Epithelial cell of esophagus (primary cell): Measurements from ENCODE around the gene DSTN.

ENCODE experiments used
- DNase-seq: peaks from one replicate; pipeline ENCODE4 v3.0.0; 2010; ENCODE audit warnings: low read depth
- H3K4me3 ChIP-seq: 2 replicates; pipeline ENCODE4 v1.5.1; 2011; ENCODE audit warnings: mild to moderate bottlenecking, low read length, control low read depth
- TF ChIP-seq, protein P1 (sequence below): IDR thresholded peaks from 2 replicates; pipeline ENCODE4 v1.5.1; 2011; ENCODE audit warnings: low read depth, mild to moderate bottlenecking, low read length, control low read depth, inconsistent platforms; ENCODE audit not compliant: insufficient read depth; ENCODE audit errors: missing control alignments

The DSTN gene

DNA sequence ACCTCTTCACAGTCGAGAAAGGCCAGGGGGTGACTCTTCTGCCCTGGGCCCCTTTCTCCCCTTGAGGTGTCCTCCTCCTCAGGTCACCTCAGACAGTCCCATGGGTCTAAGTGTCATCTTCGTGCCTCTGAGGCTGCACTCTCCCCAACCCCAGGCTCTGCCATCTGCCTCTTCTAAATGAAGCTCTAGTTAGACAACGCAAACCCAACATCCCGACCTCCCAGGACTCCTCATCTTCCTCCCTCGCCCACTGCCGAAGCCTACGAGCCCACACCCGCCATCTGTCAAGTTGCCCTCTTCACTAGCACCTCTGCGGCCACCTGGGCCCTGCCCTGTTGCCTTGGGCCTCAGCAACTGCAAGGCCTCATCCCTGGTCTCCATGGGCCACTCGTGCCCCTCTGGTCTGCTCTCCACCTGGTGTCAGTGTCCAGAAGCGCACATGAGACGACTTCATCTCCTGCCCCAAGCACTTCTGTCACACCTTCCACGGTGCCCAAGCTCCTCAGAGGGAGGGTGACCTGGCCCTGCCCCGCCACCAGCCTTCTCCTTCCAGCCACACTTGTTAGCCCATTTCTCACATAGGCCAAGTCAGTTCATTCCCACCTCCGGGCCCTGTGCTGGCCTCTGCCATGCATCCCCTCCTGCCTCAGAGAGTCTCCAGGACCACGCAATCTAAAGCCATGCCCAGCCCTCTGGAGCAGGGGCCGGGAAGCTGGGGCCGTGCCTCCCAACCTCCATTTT lies 58.4 kb downstream of the DSTN start:
- TF ChIP-seq, protein P1, sequence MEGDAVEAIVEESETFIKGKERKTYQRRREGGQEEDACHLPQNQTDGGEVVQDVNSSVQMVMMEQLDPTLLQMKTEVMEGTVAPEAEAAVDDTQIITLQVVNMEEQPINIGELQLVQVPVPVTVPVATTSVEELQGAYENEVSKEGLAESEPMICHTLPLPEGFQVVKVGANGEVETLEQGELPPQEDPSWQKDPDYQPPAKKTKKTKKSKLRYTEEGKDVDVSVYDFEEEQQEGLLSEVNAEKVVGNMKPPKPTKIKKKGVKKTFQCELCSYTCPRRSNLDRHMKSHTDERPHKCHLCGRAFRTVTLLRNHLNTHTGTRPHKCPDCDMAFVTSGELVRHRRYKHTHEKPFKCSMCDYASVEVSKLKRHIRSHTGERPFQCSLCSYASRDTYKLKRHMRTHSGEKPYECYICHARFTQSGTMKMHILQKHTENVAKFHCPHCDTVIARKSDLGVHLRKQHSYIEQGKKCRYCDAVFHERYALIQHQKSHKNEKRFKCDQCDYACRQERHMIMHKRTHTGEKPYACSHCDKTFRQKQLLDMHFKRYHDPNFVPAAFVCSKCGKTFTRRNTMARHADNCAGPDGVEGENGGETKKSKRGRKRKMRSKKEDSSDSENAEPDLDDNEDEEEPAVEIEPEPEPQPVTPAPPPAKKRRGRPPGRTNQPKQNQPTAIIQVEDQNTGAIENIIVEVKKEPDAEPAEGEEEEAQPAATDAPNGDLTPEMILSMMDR = no peak
- DNase-seq = no peak
- no peak overlapping the region for H3K4me3 ChIP-seq

DNA sequence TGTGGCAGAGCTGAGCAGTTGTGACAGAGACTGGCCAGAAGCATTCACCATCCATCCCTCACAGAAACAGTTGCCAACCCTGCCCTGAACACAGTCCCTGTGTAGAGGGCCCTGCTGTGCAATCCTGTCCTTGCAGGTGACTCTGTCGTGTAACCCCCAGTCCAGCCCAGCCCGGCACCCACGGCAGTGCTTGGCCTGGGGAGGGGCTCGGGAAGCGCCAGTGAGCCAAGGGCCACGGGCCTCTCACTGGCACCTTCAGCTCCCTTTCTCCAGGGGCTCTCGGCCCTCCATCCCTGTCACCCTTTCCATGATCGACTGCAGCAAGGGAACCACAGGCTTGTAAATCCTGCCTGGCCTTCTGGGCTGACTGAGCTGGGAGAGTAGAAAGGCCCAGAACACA lies 59.1 kb downstream of the DSTN start:
- DNase-seq = no peak
- TF ChIP-seq, protein P1 = no peak
- H3K4me3 ChIP-seq = no peak overlapping the region

DNA sequence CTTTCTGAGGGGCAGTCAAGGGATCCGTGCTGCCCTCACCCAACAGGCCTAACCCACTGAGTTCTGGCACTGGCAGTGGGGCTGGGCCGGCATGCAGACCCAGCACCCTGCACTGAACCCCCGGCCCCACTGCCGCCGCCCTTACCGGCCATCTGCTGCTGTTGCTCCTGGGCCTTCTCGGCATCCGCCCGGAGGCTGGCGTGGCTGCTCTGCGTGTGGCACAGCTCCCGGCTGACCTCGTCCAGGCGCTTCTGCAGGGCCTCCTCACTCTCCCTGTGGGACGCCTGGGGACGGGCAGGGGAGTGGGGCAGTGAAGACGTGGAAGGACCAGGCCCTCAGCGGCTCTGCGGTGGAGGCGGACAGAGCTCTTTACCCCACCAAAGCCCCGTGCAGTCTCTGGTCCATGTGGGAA lies 59.8 kb downstream of the DSTN start:
- no peak for DNase-seq
- TF ChIP-seq, protein P1 = no peak
- no peak overlapping the region for H3K4me3 ChIP-seq

DNA sequence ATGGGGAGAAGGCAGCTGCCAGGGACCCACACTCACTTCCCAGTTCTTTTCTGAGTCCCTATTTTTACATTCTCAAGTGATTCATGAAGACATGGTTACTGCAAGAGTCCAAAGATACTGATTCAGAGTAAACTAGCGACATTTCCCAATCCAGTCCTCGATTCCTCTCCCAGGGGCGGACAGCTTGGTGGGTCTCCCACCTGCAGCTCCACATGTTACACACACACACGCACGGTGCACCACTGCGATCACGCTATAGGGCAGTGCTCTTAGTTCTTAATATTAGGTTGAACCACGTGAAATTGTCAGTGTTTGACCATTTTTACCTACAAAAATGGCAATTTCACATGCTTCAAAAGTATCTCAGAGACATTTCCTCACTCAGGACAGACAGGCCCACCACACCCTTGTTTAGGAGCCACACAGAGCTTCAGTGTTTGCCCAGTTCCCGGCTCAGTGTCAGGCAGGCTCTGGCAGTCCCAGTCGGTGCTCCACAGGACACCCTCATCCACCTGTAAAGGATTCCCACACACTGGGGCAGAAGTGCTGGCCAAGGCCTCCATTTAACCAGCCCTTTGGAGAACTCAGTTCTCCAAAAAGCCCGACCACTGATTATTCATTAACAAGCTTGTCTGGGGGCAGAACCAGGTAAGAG lies 60.4 kb downstream of the DSTN start:
- no peak for DNase-seq
- no peak overlapping the region for H3K4me3 ChIP-seq
- TF ChIP-seq, protein P1 = no peak

DNA sequence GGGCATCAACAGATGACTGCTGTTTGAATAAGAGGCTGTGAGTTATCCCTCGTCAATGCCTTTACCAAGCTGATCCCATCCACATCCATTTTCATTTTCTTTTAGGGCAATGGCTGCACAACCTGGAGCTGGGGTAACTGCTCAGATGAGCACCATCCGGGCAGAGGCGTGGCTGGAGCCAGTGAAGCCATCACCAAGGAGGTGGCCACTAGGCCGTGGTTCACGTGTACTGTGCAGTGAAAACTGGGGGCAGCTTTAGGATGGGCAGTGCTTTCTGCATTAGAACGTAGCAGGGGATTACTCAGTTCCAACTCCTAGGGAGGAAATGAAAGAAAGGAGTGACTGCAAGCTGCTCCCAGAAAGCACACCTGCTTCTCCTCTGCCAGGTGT lies 60.9 kb downstream of the DSTN start:
- no peak for DNase-seq
- TF ChIP-seq, protein P1 = no peak
- H3K4me3 ChIP-seq = no peak overlapping the region

DNA sequence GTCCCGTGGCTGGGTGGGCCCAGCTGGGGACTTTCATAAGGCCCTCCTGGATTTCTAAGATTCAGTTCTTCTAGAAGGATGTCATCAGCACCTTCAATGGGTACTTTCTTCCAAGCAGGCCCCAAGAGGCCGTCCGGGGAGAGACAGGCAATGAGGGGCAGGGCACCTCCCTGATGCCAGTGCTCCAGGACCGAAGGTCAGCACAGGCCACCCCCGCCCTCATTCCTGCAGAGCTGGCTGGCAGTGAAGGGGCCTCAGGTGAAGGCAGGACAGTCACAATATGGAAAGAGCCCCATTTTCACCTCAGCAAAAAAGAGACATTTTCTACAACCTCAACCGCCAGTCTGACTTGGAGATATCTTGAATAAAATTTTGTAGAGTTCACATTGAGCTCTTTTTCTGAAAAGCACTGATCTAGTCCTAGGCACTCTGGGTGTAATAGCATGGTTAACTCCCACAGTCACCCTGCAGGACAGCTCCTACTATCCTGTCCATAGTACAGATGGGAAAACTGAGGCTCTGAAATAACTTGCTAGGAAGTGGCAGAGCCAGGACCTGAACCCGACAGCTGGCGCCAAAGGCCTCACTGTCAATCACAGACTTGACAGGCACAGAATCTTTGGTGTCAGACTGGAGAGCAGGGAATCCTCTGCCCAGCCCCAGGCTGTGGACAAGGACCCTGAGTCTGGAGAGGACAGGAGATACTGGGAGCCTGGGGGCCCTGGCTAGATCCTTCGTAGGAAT lies 61.9 kb downstream of the DSTN start:
- no peak for DNase-seq
- no peak overlapping the region for H3K4me3 ChIP-seq
- TF ChIP-seq, protein P1 = no peak
